Ramos (cell line): ENCODE measurements around the gene KIAA1217.
"Not testable (repeated sequence)": the region's sequence is repeated elsewhere in the genome, so short reads cannot be mapped to it uniquely, and the experiment has no call there.

Experiments used
- in situ Hi-C: fragments of 300-500 bp; cut with MboI; formaldehyde crosslinking; loops from one replicate; pipeline ENCODE4 v1.14.3; 2022; ENCODE audit warnings: low sequenced_read_pairs; ENCODE audit not compliant: unreplicated experiment

The KIAA1217 gene

GRCh38 chr10:24480447-24480846 lies 271.5 kb downstream of the KIAA1217 start:
- in situ Hi-C loops: no loop called here

GRCh38 chr10:24481241-24481640 lies 272.3 kb downstream of the KIAA1217 start:
- in situ Hi-C loops: no loop called here

GRCh38 chr10:24482713-24483112 lies 273.8 kb downstream of the KIAA1217 start:
- in situ Hi-C loops: not testable (repeated sequence)

GRCh38 chr10:24483701-24484100 lies 274.8 kb downstream of the KIAA1217 start:
- in situ Hi-C loops: no loop called here

- in situ Hi-C loops: no loop called here
These were observed 275.8 kb downstream of the KIAA1217 start for GRCh38 chr10:24484771-24485170.

- in situ Hi-C loops: no loop called here
These were observed 276.4 kb downstream of the KIAA1217 start for GRCh38 chr10:24485304-24485703.

GRCh38 chr10:24488631-24489030 lies 279.7 kb downstream of the KIAA1217 start:
- in situ Hi-C loops: no loop called here

GRCh38 chr10:24493165-24493564 lies 284.2 kb downstream of the KIAA1217 start:
- in situ Hi-C loops: no loop called here

- in situ Hi-C loops: no loop called here
These were observed 285.3 kb downstream of the KIAA1217 start for GRCh38 chr10:24494236-24494635.

GRCh38 chr10:24494777-24495176 lies 285.8 kb downstream of the KIAA1217 start:
- in situ Hi-C loops: no loop called here

- in situ Hi-C loops: no loop called here
These were observed 286.9 kb downstream of the KIAA1217 start for GRCh38 chr10:24495666-24496460.

- in situ Hi-C loops: no loop called here
These were observed 288.0 kb downstream of the KIAA1217 start for GRCh38 chr10:24496906-24497305.

GRCh38 chr10:24501056-24501711 lies 292.2 kb downstream of the KIAA1217 start:
- in situ Hi-C loops: no loop called here

GRCh38 chr10:24502006-24502405 lies 293.1 kb downstream of the KIAA1217 start:
- in situ Hi-C loops: no loop called here

GRCh38 chr10:24502801-24503460 lies 294.0 kb downstream of the KIAA1217 start:
- in situ Hi-C loops: no loop called here

GRCh38 chr10:24503461-24504320 lies 294.8 kb downstream of the KIAA1217 start:
- in situ Hi-C loops: no loop called here

- in situ Hi-C loops: no loop called here
These were observed 296.8 kb downstream of the KIAA1217 start for GRCh38 chr10:24505759-24506158.

- in situ Hi-C loops: no loop called here
These were observed 304.2 kb downstream of the KIAA1217 start for GRCh38 chr10:24513155-24513554.

GRCh38 chr10:24515481-24515880 lies 306.5 kb downstream of the KIAA1217 start:
- in situ Hi-C loops: no loop called here

GRCh38 chr10:24518411-24518810 lies 309.5 kb downstream of the KIAA1217 start:
- in situ Hi-C loops: no loop called here
